ENCODE results near the gene CACFD1. TPM values are rescaled to one million over a fixed set of nuclear protein-coding genes. Genes with fewer than 3 reads are reported as not detected.

CACFD1 gene
- total RNA-seq, 1 experiment from 2014 or later, result 15.1 TPM

DNA sequence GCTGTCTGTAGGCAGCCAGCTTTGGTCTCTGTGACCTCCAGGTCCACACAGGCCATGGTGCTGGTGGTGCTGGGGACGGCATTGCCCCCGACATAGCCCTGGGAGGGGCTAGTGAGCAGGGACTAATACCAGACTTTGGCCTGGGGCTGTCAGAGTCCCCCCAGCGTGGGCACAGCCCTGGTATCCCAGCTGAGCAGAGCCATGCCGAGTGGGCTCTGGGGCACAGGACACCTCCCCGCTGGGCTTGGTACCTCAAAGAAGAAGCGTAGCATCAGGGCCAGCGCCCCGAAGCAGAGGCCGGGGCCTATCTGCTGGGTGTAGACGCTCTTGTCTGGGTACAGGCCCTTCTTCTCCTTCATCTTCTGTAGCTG is 55.4 kb downstream of the CACFD1 start:
- Mint-ChIP-seq H3K36me3 (ENCODE audit: insufficient read depth, unreplicated experiment) (no peaks in the 10 kb centered on the region), H3K27me3 (ENCODE audit: unreplicated experiment) (peaks cover 18% of the 10 kb centered on the region), H3K4me1 (ENCODE audit: low read depth, unreplicated experiment) (no peaks in the 10 kb centered on the region), H3K9me3 (ENCODE audit: low read depth, unreplicated experiment) (no peaks in the 10 kb centered on the region), H3K4me3 (ENCODE audit: low read depth, unreplicated experiment) (no peak overlapping the region), H3K27ac (ENCODE audit: unreplicated experiment) (no peak overlapping the region)
- CTCF ChIA-PET, result no interaction called here
- no peak for DNase-seq
- intact Hi-C loops (cut with micrococcal nuclease; ENCODE audit: unreplicated experiment), result no loop called here
- no peak for TF ChIP-seq CTCF (IDR thresholded peaks at IDR 0.05; ENCODE audit: unreplicated experiment)
- BruUV-seq (replicated peaks), result no TSS peak

DNA sequence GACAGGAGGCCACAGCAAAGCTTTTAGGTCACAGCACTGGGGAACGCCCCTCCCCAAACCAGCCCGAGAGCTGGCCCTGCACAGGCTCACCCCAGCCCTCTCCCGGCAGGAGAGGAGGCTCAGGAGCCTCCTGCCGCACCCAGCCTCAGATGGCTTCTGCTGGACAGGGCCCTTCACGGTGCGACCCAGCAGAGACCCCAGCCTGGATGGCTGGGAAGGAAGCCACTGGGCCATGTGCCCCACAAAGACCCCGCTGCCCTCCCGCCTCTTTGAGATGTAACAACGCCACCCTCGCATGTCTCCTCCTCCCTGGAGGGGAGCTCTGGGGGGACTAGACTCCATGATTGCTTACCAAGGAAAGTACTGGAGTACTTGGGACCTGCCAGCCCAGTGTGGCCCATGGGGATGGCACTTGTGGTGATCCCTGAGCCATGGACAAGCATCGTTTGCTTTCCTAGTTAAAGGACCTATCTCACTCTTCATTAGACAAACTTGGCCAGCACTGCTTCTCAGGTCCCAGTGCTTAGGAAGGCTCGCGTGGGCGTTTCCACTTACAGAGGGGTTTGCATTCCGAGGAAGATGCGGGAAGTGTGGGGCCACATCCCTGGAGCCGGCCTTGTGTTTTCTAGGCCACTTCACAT is 56.0 kb downstream of the CACFD1 start:
- H3K27ac Mint-ChIP-seq (ENCODE audit: unreplicated experiment), result no peak overlapping the region
- no peak for TF ChIP-seq CTCF (IDR thresholded peaks at IDR 0.05; ENCODE audit: unreplicated experiment)
- DNase-seq, result no peak
- H3K36me3 Mint-ChIP-seq (ENCODE audit: insufficient read depth, unreplicated experiment), result no peaks in the 10 kb centered on the region
- H3K4me1 Mint-ChIP-seq (ENCODE audit: low read depth, unreplicated experiment), result peaks cover under 1% of the 10 kb centered on the region
- BruUV-seq (replicated peaks), result no TSS peak
- CTCF ChIA-PET, result no interaction called here
- no peaks in the 10 kb centered on the region for H3K9me3 Mint-ChIP-seq (ENCODE audit: low read depth, unreplicated experiment)
- H3K4me3 Mint-ChIP-seq (ENCODE audit: low read depth, unreplicated experiment), result no peak overlapping the region
- peaks cover 18% of the 10 kb centered on the region for H3K27me3 Mint-ChIP-seq (ENCODE audit: unreplicated experiment)
- intact Hi-C loops (cut with micrococcal nuclease; ENCODE audit: unreplicated experiment), result no loop called here

DNA sequence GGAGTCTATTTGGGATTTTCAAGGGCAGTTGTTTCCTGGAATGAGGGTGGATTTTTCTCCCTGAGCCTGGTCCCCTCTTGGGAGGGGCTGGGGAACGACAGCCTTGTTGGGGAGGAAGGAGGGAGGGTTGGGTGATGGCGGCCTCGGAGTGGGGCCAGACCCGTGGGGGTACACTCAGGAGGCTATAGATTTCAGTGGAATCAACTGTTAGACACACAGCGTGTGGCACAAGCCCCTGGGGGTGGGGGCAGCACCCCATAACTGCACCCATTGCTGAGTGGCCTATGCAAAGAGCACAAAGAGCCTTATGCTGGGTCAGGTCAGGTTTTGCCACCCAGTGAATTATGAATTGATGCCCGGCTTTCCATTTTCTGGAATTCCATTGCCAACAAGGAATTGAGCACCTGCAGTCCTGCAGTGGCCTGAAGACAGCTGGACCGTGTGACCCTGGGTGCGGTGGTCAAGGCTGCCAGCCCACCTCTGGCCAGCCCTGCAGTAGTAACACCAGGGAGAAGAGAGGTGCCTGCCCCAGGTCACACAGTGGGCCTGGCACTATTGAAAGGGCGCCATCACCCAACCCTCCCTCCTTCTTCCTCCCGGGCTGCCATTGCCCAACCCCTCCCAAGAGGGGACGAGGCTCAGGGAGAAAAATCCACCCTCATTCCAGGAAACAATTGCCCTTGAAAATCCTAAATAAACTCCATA is 56.6 kb downstream of the CACFD1 start:
- Mint-ChIP-seq H3K4me3 (ENCODE audit: low read depth, unreplicated experiment) (no peak overlapping the region), H3K27me3 (ENCODE audit: unreplicated experiment) (peaks cover 18% of the 10 kb centered on the region), H3K4me1 (ENCODE audit: low read depth, unreplicated experiment) (peaks cover 8% of the 10 kb centered on the region), H3K9me3 (ENCODE audit: low read depth, unreplicated experiment) (no peaks in the 10 kb centered on the region), H3K27ac (ENCODE audit: unreplicated experiment) (no peak overlapping the region), H3K36me3 (ENCODE audit: insufficient read depth, unreplicated experiment) (no peaks in the 10 kb centered on the region)
- CTCF ChIA-PET, result no interaction called here
- no TSS peak for BruUV-seq (replicated peaks)
- no peak for TF ChIP-seq CTCF (IDR thresholded peaks at IDR 0.05; ENCODE audit: unreplicated experiment)
- intact Hi-C loops (cut with micrococcal nuclease; ENCODE audit: unreplicated experiment), result no loop called here
- DNase-seq, result no peak

DNA sequence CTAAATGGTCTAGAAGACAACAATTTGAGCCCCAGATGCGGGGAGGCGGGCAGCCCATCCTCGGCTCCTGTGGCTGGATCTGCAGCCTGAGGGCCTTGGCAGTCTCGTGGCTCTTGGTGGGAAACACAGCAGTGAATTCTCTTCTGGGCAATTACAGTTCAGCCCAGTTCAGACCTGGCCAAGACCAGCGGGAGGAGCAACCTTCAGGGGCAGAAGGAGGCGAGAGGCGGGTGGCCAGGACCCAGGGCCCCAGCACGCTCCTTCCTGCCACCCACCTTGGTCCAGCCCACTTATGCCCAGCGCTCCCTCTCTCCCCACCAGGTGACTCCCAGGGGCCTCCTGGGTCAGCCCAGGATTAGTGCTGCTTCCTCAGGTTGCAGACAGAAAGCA is 57.2 kb downstream of the CACFD1 start:
- BruUV-seq (replicated peaks), result no TSS peak
- Mint-ChIP-seq H3K27ac (ENCODE audit: unreplicated experiment) (no peak overlapping the region), H3K36me3 (ENCODE audit: insufficient read depth, unreplicated experiment) (no peaks in the 10 kb centered on the region), H3K27me3 (ENCODE audit: unreplicated experiment) (peaks cover 18% of the 10 kb centered on the region), H3K4me1 (ENCODE audit: low read depth, unreplicated experiment) (peaks cover 10% of the 10 kb centered on the region), H3K9me3 (ENCODE audit: low read depth, unreplicated experiment) (no peaks in the 10 kb centered on the region), H3K4me3 (ENCODE audit: low read depth, unreplicated experiment) (no peak overlapping the region)
- no peak for DNase-seq
- CTCF ChIA-PET, result interaction anchor here (0.7 kb wide), 1 partner anchor 464 kb away, joined by 5 read pairs; no protein-coding TSS in a partner anchor
- no peak for TF ChIP-seq CTCF (IDR thresholded peaks at IDR 0.05; ENCODE audit: unreplicated experiment)
- intact Hi-C loops (cut with micrococcal nuclease; ENCODE audit: unreplicated experiment), result no loop called here

All from Calu3 (cell line).